Esophagus (tissue), 2 donors: ENCODE results near the gene MVP. TPM values are rescaled to one million over a fixed set of nuclear protein-coding genes. Genes with fewer than 3 reads are reported as not detected.
"Not testable (repeated sequence)": the region's sequence is repeated elsewhere in the genome, so short reads cannot be mapped to it uniquely, and the experiment has no call there.

ENCODE experiments used
- H3K27ac ChIP-seq, 2 donors: one replicate each; pipeline ENCODE4 v1.5.1; 2013; ENCODE audit warnings: low read depth in 2 of 2, mild to moderate bottlenecking in 2 of 2, inconsistent platforms in 1 of 2, low read length in 1 of 2, moderate library complexity in 1 of 2
- H3K27me3 ChIP-seq, 2 donors: one replicate each; pipeline ENCODE4 v1.6.1; 2013; ENCODE audit warnings: low read length in 2 of 2, control low read depth in 1 of 2, mild to moderate bottlenecking in 1 of 2; ENCODE audit not compliant: insufficient read depth in 2 of 2, control insufficient read depth in 1 of 2
- H3K36me3 ChIP-seq, 2 donors: one replicate each; pipeline ENCODE4 v1.6.1; 2013; ENCODE audit warnings: low read length in 1 of 2; ENCODE audit not compliant: control insufficient read depth in 2 of 2, insufficient read depth in 2 of 2
- H3K4me1 ChIP-seq, 2 donors: one replicate each; pipeline ENCODE4 v1.6.1; 2013; ENCODE audit warnings: low read length in 1 of 2; ENCODE audit not compliant: control insufficient read depth in 2 of 2, insufficient read depth in 2 of 2
- H3K4me3 ChIP-seq, 2 donors: one replicate each; pipeline ENCODE4 v1.5.1; 2013; ENCODE audit warnings: low read length in 2 of 2, mild to moderate bottlenecking in 2 of 2, low read depth in 1 of 2, moderate library complexity in 1 of 2
- H3K9me3 ChIP-seq, 2 donors: one replicate each; pipeline ENCODE4 v1.6.1; 2013; ENCODE audit warnings: mild to moderate bottlenecking in 2 of 2, low read depth in 1 of 2, low read length in 1 of 2, moderate library complexity in 1 of 2; ENCODE audit not compliant: control insufficient read depth in 2 of 2, insufficient read depth in 1 of 2
- whole genome bisulfite sequencing, 2 donors: extraction: QIAGEN DNeasy Blood & Tissue Kit; methylation state at CpG; one replicate each; pipeline ENCODE4 v1.1.7; 2013; 5-methylcytosine and 5-hydroxymethylcytosine counted together
- polyA plus RNA-seq, 2 donors: library from polyadenylated mRNA; stranded (reverse); fragments of 200-250 nt; gene quantifications; one replicate each; pipeline ENCODE4 v1.2.3, GENCODE V29; 2013
- donor health status: healthy with polysubstance abuse.
- donor health status: Bipolar disorder and iron deficiency.

MVP gene
- polyA plus RNA-seq, 2 donors: 63.3 to 69.4 TPM

DNA sequence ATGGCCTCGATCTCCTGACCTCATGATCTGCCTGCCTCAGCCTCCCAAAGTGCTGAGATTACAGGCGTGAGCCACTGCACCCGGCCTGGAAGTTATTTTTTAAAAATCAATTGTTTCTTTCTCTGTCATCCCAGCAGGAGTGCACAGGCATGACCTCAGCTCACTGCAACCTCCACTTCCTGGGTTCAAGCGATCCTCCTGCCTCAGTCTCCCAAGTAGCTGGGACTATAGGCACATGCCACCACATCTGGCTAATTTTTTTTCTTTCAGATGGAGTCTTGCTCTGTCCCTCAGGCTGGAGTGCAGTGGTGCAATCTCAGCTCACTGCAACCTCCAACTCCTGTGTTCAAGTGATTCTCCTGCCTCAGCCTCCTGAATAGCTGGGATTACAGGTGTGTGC is 33.1 kb upstream of the MVP start:
- H3K27me3 ChIP-seq, H3K9me3 ChIP-seq, H3K36me3 ChIP-seq, H3K4me3 ChIP-seq, H3K27ac ChIP-seq: not testable (repeated sequence)
- WGBS, 2 donors: 82 to 83% methylated on average over 4 of the region's 4 CpGs
- peaks cover 0 to 10% of the 10 kb centered on the region in 2 donors for H3K4me1 ChIP-seq

DNA sequence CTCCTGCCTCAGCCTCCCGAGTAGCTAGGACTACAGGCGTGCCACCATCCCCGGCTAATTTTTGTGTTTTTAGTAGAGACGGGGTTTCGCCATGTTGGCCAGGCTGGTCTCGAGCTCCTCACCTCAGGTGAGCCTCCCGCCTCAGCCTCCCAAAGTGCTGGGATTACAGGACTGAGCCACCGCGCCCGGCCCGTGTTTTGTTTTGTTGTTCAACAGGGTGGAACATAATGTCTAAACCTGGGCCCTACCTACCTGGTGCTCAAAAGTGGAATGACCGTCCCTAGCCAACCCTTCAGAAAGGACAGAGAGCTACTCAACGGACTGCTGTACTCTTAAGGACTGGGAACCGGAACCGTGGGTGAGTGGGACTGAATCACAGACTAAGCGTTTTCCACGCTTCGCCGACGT is 30.5 kb upstream of the MVP start:
- Histone ChIP-seq H3K27me3 (no peaks in the 10 kb centered on the region), H3K4me1 (peaks cover 0 to 10% of the 10 kb centered on the region in 2 donors), H3K36me3 (no peaks in the 10 kb centered on the region), H3K4me3 (peak overlapping the region; percentile 65 to 73), H3K9me3 (no peaks in the 10 kb centered on the region), H3K27ac (peak overlapping the region; percentile 87 to 89)
- WGBS, 2 donors: 55 to 59% methylated on average over 20 of the region's 20 CpGs

DNA sequence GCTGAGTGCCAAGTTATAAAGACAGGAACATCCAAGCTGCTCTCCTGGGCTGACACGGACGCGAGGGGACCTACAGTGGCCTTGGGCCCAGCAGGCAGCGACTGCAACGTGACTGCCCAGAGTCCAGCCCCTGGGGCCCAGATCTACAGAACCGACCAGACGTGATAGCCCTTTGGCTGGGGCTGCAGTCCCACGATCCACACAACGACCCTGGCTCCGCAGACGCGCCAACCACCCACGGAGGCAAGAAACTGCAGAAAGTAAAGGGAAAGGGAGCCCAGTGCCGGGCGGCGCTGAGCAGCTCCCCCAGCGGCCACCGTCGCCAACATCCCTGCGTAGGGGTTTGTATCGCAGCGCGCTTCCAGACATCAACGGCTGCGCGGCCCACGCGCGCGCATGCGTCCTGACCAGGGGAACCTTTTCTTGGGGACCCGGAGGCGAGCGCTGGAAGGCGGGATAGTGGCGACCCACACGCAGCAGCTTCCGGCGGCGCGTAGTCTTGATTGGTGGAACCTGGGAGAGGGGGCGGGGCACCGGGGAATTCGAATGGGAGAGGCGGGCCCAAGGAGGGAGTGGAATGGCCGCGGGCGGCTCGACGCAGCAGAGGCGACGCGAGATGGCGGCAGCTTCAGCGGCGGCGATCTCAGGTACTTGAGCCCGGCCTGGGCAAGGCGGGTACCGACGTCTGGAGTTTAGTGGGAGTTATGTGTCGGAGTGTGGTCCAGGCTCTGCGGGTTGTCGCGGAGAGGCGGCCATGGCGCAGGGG is 29.9 kb upstream of the MVP start, which contains the start of gene KIF22:
Gene KIF22 (plus strand): TSS at position 569 of the 766 bp plus-strand sequence. CDS start 9 bp downstream, at position 578.
- H3K9me3 ChIP-seq: no peaks in the 10 kb centered on the region
- H3K36me3 ChIP-seq: no peaks in the 10 kb centered on the region
- WGBS, 2 donors: 0 to 1% methylated on average over 63 to 67 of the region's 67 CpGs
- peaks cover 0 to 6% of the 10 kb centered on the region in 2 donors for H3K4me1 ChIP-seq
- H3K27ac ChIP-seq: peak within 1 kb of the TSS; percentile 87 to 89
- no peaks in the 10 kb centered on the region for H3K27me3 ChIP-seq
- peak within 1 kb of the TSS; percentile 65 to 73 for H3K4me3 ChIP-seq

DNA sequence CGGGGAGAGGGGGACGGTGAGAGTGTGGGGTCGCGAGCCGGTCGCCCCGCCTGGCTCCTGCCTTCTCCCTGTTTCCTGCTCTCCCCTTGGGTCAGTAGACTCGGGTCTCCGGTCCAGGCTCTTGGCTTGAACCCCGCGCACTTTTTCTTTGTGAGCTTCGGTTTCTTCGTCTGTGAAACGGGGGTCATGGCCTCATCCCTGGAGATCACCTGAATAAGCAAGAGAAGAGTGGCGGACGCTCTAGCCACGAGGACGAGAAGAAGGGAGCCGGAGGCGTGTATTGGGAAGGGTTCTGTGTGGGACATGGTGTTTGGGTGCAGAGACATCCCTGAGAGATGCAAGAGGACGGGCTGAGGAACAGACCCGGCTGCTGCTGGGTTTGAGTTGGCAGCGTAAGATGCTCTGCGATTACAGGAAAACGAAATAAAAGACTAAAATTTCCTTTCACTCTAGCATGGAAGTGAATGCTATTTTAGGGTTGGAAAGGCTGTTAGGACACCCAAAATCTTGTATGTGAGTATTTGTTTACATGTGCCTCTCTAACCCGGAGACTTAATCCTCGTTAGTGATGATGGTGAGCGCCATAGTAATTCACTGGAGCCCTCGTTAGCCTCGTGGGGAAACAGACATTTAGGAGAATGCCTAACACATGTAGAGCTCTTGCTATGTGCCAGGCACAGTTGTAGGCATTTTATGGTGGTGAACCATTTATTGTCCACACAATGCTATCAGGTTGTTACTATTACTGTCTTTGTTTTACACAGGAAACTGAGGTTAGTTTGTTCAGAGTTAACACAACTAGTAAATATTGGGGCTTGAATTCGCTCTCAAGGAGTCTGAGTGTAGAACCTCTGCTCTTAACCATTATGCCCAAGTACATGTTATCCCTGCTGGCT is 29.1 kb upstream of the MVP start:
- H3K9me3 ChIP-seq: no peaks in the 10 kb centered on the region
- WGBS, 2 donors: 1 to 2% methylated on average over 30 to 31 of the region's 31 CpGs
- peaks cover 0 to 6% of the 10 kb centered on the region in 2 donors for H3K4me1 ChIP-seq

DNA sequence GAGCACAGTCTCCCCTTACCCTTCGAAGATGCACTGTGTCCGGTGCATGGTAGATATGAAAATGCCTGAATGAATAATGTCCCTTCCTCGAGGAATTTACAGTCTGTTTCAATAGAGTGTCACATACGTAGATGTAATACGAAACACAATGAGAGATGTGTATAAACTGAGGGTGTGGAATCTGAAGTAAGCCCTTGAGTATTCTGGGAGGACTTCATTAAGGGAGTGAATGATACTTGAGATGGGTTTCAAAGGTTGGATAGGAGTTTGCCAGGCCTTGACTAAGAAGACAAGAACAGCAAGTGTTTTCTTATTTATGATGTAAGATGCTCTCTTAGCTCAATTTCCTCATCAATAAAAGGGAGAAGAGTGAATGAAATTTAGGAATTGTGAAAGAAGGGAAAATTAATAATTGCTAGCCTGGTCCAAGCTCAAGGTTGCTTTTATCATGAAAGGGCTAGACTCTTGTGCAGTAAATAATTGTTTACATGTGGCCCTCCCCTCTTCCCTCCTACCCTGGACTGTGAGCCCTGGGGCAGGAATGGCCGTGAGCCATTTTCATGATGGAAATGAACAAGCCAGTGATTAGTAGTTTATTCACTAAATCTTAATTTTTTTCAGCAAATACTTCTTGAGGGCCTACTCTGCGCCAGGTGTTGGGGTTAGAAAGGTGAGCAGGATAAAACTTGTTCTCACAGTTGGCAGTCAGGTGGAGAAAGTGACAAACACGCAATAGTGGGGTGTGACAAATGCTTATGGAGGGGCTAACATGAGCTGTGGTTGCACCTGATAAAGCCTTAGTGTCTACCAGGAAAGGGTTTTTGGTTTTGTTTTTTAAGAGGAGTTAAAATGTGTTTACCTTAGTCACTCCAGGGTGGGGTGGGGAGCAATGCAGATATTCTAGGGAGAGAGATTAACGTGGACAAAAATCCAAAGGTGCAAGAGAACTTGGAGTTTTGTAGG is 28.1 kb upstream of the MVP start:
- H3K4me1 ChIP-seq: peaks cover 0 to 6% of the 10 kb centered on the region in 2 donors
- no peaks in the 10 kb centered on the region for H3K9me3 ChIP-seq
- H3K4me3 ChIP-seq: peak overlapping the region in 1 of 2 donors; percentile 65
- H3K27ac ChIP-seq: no peak overlapping the region
- H3K36me3 ChIP-seq: peaks cover 0 to 7% of the 10 kb centered on the region in 2 donors
- 56 to 59% methylated on average over 9 of the region's 9 CpGs for WGBS, 2 donors
- H3K27me3 ChIP-seq: no peaks in the 10 kb centered on the region

More for the DNA sequence above, 29.1 kb upstream of the MVP start:
- no peaks in the 10 kb centered on the region for H3K27me3 ChIP-seq
- peak overlapping the region; percentile 65 to 73 for H3K4me3 ChIP-seq
- H3K36me3 ChIP-seq: no peaks in the 10 kb centered on the region
- peak overlapping the region; percentile 61 to 63 for H3K27ac ChIP-seq

DNA sequence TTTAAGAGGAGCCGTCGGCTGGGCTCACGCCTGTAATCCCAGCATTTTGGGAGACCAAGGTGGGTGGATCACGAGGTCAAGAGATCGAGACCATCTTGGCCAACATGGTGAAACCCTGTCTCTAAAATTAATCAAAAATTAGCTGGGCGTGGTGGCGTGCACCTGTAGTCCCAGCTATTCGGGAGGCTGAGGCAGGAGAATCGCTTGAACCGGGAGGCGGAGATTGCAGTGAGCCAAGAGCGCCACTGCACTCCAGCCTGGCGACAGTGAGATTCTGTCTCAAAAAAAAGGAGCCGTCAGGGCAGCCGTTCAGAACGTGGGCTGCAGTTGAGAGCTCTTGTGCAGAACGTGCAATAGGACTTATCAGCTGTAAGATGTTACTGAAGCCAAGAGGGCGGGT is 27.1 kb upstream of the MVP start:
- H3K36me3 ChIP-seq, H3K27me3 ChIP-seq, H3K27ac ChIP-seq, H3K4me3 ChIP-seq, H3K9me3 ChIP-seq, H3K4me1 ChIP-seq: not testable (repeated sequence)
- 91% methylated on average over 18 of the region's 18 CpGs for WGBS, 2 donors

DNA sequence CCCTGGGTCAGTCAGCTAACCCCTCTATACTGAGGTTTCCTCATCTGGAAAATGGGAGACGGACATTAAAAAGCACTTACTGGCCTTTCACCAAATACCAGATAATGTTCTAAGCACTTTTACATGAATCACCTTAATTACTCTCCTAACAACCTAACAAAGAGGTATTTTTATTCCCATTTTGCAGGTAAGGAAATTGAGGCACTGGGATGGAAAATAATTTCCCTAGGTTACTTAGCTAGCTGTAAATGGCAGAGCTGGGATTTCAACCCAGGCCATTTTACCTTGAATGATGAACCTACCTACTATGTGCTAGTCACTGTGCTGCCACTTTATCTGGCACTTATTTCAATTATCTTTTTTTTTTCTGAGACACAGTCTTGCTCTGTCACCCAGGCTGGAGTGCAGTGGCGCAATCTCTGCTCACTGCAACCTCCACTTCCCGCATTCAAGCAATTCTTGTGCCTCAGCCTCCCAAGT is 26.0 kb upstream of the MVP start:
- Histone ChIP-seq H3K4me3 (no peak overlapping the region), H3K36me3 (peaks cover 9 to 13% of the 10 kb centered on the region in 2 donors), H3K9me3 (no peaks in the 10 kb centered on the region), H3K27ac (no peak overlapping the region), H3K4me1 (peaks cover 0 to 6% of the 10 kb centered on the region in 2 donors), H3K27me3 (no peaks in the 10 kb centered on the region)
- 97 to 99% methylated on average over 3 of the region's 3 CpGs for WGBS, 2 donors

DNA sequence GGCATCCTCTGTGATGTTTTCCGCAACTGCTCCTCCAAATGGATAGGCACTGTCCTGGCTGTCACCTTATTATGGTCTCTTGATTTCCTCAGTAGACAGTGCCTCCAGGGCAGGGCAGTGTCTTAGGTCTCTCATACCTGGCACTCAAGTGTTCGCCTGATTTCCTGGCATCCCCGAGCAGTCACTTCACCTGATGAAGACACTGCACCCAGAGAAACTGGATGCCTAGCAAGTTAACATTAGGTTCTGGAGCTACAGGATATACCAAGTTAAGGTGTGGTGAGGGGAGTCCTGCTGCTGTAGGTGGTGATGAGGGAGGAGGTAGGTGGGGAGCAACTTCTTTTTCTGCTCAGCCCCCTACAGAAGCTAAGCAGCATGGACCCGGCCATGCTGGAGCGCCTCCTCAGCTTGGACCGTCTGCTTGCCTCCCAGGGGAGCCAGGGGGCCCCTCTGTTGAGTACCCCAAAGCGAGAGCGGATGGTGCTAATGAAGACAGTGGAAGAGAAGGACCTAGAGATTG is 17.8 kb upstream of the MVP start:
- Histone ChIP-seq H3K4me1 (peaks cover 0 to 3% of the 10 kb centered on the region in 2 donors), H3K27me3 (no peaks in the 10 kb centered on the region), H3K36me3 (peaks cover 17 to 18% of the 10 kb centered on the region in 2 donors), H3K27ac (no peak overlapping the region), H3K9me3 (no peaks in the 10 kb centered on the region), H3K4me3 (no peak overlapping the region)
- WGBS, 2 donors: 92 to 95% methylated on average over 8 of the region's 8 CpGs
